Measurements from ENCODE around the gene POLR1H. TPM values are rescaled to one million over a fixed set of nuclear protein-coding genes. Genes with fewer than 3 reads are reported as not detected.

The POLR1H gene
- total RNA-seq, 1 experiment from 2014 or later: 40.0 TPM

Other genes starting within 250 kb of the POLR1H start
- gene HLA-G, start 233.4 kb upstream of the POLR1H start, total RNA-seq (2014; rRNA removed): not detected in 2 replicates
- gene HLA-A, start 118.7 kb upstream of the POLR1H start, total RNA-seq (2014; rRNA removed): 426 and 435 TPM in 2 replicates
- gene PPP1R11, start 5.9 kb downstream of the POLR1H start, total RNA-seq (2014; rRNA removed): 49.5 and 58.8 TPM in 2 replicates
- gene RNF39, start 14.5 kb downstream of the POLR1H start, total RNA-seq (2014; rRNA removed): 2.0 and 4.2 TPM in 2 replicates
- 0.11 and 0.52 TPM in 2 replicates for gene TRIM31, start 51.8 kb downstream of the POLR1H start, total RNA-seq (2014; rRNA removed)
- not detected in 2 replicates for gene TRIM40, start 74.9 kb downstream of the POLR1H start, total RNA-seq (2014; rRNA removed)
- not detected in 2 replicates for gene TRIM10, start 99.9 kb downstream of the POLR1H start, total RNA-seq (2014; rRNA removed)
- not detected in 2 replicates for gene TRIM15, start 102.3 kb downstream of the POLR1H start, total RNA-seq (2014; rRNA removed)
- 48.1 and 56.0 TPM in 2 replicates for gene TRIM26, start 152.1 kb downstream of the POLR1H start, total RNA-seq (2014; rRNA removed)

Measured in PC-3 (cell line).